SK-MEL-5 (cell line): ENCODE data around the gene PLD4. TPM values are rescaled to one million over a fixed set of nuclear protein-coding genes. Genes with fewer than 3 reads are reported as not detected.
A peak's percentile ranks its signal among the peaks of the same experiment; 100 is the strongest.
"Not testable (repeated sequence)": the region's sequence is repeated elsewhere in the genome, so short reads cannot be mapped to it uniquely, and the experiment has no call there.

ENCODE experiments used
- DNase-seq: peaks from one replicate; pipeline ENCODE4 v3.0.0-alpha.2; 2016; ENCODE audit warnings: low read depth, low spot score
- in situ Hi-C: cut with HindIII; loops from 2 replicates; pipeline ENCODE4 v1.10.0; 2016; ENCODE audit warnings: low sequenced_read_pairs, high pct_unique_total_duplicates, low pct_unique_long_range_greater_than_20kb
- total RNA-seq: library from RNA; depleted of rRNA; stranded (reverse); fragments of >200 nt; shearing (Covaris generic); gene quantifications from 2 replicates; pipeline ENCODE4 v1.2.3, GENCODE V29; 2014

Gene PLD4
- total RNA-seq, 1 experiment from 2014 or later = not detected

- in situ Hi-C loops = no loop called here
- no peak for DNase-seq
Measured at GRCh38 chr14:104933746-104934733, 9.4 kb downstream of the PLD4 start.

DNA sequence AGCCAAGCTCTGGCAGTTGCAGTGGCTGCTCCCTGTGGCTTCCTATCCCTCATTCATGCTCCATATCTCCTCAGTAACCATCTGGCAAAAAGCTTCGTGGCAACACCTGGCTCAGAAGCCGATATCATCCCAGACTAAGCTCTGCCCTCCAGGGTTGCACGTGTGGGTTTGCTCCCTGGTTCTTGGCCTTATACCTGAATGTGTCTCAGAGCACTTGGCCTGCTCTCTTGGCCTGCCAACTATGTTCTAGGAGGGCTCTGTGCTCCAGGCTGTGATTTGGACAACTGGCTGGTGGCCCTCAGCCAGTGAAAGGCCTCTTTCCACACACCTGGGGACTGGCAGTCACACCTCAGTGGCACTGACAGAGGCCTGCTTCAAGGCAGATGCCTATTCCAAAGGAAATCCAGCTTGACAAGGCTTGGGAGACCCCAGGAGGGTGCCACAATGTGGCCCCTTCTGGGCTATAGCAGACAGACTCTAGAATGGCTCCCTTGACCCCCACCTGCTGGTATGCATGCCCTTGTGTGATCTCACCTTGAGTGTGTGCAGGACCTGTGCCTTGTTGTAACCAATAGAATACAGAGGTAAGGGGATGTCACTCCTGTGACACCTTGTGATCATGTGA lies 10.5 kb downstream of the PLD4 start:
- in situ Hi-C loops = no loop called here
- no peak for DNase-seq

- in situ Hi-C loops = no loop called here
- no peak for DNase-seq
Measured at GRCh38 chr14:104935955-104936354, 11.3 kb downstream of the PLD4 start.

DNA sequence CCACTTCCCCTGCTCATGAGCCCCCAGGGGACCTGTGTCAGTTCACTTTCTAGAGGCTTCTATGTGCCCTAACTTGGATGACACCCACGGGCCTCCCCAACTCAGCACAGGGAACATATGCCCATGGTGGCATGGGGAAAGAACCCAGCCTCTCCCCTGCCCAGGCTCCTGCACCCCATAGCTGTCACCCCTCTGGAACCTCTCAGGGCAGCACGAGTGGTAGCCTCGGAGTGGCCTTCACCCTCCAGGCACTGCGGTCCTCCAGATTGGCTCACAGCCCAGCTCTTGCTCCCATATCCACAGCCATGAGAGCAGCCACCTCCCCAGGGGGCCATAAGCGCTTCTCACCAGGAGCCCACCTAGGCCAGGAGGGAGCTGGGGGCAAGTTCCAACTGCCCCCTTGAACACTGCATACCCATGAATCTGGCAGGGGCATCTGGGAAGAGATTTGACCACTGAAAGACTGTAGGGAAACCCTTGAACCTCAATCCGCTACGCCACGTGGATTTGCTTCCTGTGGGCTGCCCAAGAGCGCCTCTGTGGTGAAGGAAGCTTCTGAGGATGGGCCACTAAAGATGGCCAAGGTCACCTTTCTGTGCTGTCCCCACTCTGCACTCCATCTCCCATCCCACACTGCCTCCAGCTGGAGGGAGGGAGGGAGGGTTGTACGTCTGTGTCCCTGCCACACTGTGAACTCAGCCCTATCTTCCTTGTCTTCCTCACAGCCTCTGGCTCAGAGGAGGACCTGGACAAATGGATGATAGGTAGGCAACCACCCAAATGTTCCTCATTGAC lies 11.9 kb downstream of the PLD4 start:
- peak; percentile 14 for DNase-seq
- in situ Hi-C loops = no loop called here

- in situ Hi-C loops = no loop called here
- no peak for DNase-seq
Measured at GRCh38 chr14:104937161-104937560, 12.5 kb downstream of the PLD4 start.

- no peak for DNase-seq
- in situ Hi-C loops = no loop called here
Measured at GRCh38 chr14:104937694-104938365, 13.2 kb downstream of the PLD4 start.

- in situ Hi-C loops = no loop called here
- DNase-seq = no peak
Measured at GRCh38 chr14:104938436-104938835, 13.8 kb downstream of the PLD4 start.

DNA sequence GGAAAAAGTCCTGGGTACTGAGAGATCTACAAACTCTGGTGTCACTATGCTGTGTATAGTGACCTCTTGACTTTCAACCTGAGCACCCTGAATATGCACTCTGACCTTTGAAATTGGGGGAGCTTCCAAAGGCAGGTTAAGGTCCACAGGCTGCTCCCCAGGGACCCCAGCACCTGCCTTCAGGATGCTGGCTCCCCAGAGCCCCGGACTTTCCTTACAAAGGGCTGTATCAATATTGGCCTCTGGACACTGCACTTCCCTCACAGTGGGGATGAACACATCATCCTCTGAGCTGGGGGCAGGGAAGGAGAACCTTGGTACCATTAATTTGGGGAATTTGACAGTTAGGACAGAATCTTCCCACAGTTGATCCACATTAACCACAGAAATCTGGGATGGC lies 14.3 kb downstream of the PLD4 start:
- in situ Hi-C loops = no loop called here
- no peak for DNase-seq

GRCh38 chr14:104939666-104940410 lies 15.2 kb downstream of the PLD4 start:
- no peak for DNase-seq
- in situ Hi-C loops = no loop called here

DNA sequence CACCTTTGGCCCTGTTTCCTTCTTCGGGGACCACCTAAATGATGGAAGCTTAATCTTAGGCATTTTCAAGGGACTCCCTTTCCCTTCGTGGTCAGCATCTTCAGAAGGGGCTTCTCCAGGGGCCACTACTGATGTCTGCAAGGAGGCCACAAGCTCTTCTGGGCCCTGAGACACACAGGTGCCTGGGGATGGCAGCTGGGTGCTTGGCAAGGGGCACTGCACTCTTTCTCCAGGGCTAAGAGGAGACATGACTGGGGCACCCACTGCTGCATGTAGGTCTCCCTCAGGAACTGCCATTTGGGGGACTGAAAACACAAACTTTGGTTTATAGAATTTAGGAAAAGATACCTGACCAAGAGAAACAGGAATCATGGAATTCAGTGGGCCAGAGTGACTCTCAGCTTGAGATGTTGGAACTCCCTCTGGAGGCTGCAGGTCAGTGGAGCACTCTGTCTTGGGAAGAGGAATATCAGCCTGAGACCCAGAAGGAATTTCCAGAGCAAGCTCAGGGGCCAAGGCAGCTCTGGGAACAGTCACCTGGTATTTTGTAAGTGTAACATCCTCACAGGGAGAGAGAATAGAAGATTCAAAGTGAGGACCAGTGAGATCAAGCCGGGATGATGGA lies 16.0 kb downstream of the PLD4 start:
- in situ Hi-C loops = no loop called here
- peak; percentile 52 for DNase-seq

- no peak for DNase-seq
- in situ Hi-C loops = no loop called here
Measured at GRCh38 chr14:104941508-104942365, 17.1 kb downstream of the PLD4 start.

GRCh38 chr14:104942586-104942985 lies 17.9 kb downstream of the PLD4 start:
- DNase-seq = no peak
- in situ Hi-C loops = no loop called here

- DNase-seq, in situ Hi-C loops: not testable (repeated sequence)
Measured at GRCh38 chr14:104943216-104944015, 18.7 kb downstream of the PLD4 start.

- in situ Hi-C loops = not testable (repeated sequence)
Measured at GRCh38 chr14:104944016-104944308, 19.3 kb downstream of the PLD4 start.

More at GRCh38 chr14:104944016-104944308, 19.3 kb downstream of the PLD4 start:
- not testable (repeated sequence) for DNase-seq
